HepG2 (cell line): Measurements from ENCODE around the gene CCDC154. TPM values are rescaled to one million over a fixed set of nuclear protein-coding genes. Genes with fewer than 3 reads are reported as not detected.

Source experiments
- ATAC-seq: fragments of 200-7000 bp; cut with Tn5 transposase; 3 replicates; pipeline ENCODE4 v1.9.1; 2020; ENCODE audit warnings: mild to moderate bottlenecking, moderate library complexity
- BruUV-seq: library from RNA; stranded (reverse); fragments of 400-500 nt; replicated peaks from 2 replicates; lab custom pipeline; 2021; lab: Mats Ljungman, UMichigan
- CTCF ChIA-PET: fragments of 300-600 bp; formaldehyde crosslinking; extraction: SDS; loops from one replicate; lab custom pipeline; 2021; ENCODE audit warnings: low total read pairs, inconsistent platforms, low intra/inter-chr PET ratio; lab: Yijun Ruan, JAX
- POLR2A ChIA-PET: fragments of 350-600 bp; sonication (Branson Sonifier 250); formaldehyde crosslinking; loops from one replicate; lab custom pipeline; 2020; ENCODE audit warnings: antibody characterized with exemption, inconsistent platforms; lab: Yijun Ruan, JAX
- DNase-seq: peaks from one replicate; pipeline ENCODE4 v3.0.0-alpha.2; 2015; ENCODE audit warnings: low spot score
- FAIRE-seq: peaks from 3 replicates; lab custom pipeline; 2011; peaks lifted over from hg19 to GRCh38; lab: Jason Lieb, UNC
- H2AFZ ChIP-seq: one replicate; pipeline ENCODE4 v1.6.1; 2011; ENCODE audit warnings: low read length, inconsistent platforms
- H3K27ac ChIP-seq: fragments of 300-600 bp; 3 replicates; pipeline ENCODE4 v1.8.0; 2011; ENCODE audit warnings: mixed run types, mild to moderate bottlenecking, mixed read lengths, low read length, inconsistent platforms; ENCODE audit not compliant: insufficient read depth; ENCODE audit errors: extremely low read length
- H3K27me3 ChIP-seq, 2 experiments: fragments of 200-600 bp in 1 of 2; 2 replicates in 1 of 2; 3 replicates in 1 of 2; pipeline versions ENCODE4 v1.6.0 to v1.8.0; 2011; ENCODE audit warnings: low read length in 2 of 2, mild to moderate bottlenecking in 2 of 2, moderate library complexity in 2 of 2, inconsistent platforms in 1 of 2; ENCODE audit not compliant: insufficient read depth in 2 of 2, control insufficient read depth in 1 of 2
- H3K36me3 ChIP-seq, 2 experiments: fragments of 200-600 bp in 1 of 2; replicated peaks in 1 of 2; 2 replicates in 1 of 2; 3 replicates in 1 of 2; pipeline versions ENCODE4 v1.5.1 to v1.8.0; 2011; ENCODE audit warnings: low read length in 2 of 2, inconsistent platforms in 1 of 2; ENCODE audit not compliant: insufficient read depth in 2 of 2, control insufficient read depth in 1 of 2
- H3K4me1 ChIP-seq: 2 replicates; pipeline ENCODE4 v1.5.1; 2012; ENCODE audit warnings: low read length, inconsistent platforms; ENCODE audit not compliant: insufficient read depth
- H3K4me2 ChIP-seq: 2 replicates; pipeline ENCODE4 v1.6.0; 2011; ENCODE audit warnings: low read depth, low read length, inconsistent platforms
- H3K4me3 ChIP-seq, 3 experiments: fragments of 200-600 bp in 1 of 3; sonication (generic), shearing (Covaris generic) in 1 of 3; replicated peaks in 1 of 3; 2 replicates each; pipeline ENCODE4 v1.5.1; 2011 to 2016; ENCODE audit warnings: low read length in 3 of 3, inconsistent platforms in 2 of 3, low read depth in 2 of 3, mild to moderate bottlenecking in 2 of 3, control low read depth in 1 of 3, mixed read lengths in 1 of 3; ENCODE audit not compliant: insufficient read depth in 1 of 3
- H3K79me2 ChIP-seq: one replicate; pipeline ENCODE4 v1.6.1; 2011; ENCODE audit warnings: low read length, inconsistent platforms; ENCODE audit not compliant: insufficient read depth
- H3K9ac ChIP-seq: 2 replicates; pipeline ENCODE4 v1.6.0; 2011; ENCODE audit warnings: mild to moderate bottlenecking, low read depth, low read length, inconsistent platforms; ENCODE audit not compliant: insufficient read depth
- H3K9me3 ChIP-seq: 2 replicates; pipeline ENCODE4 v1.5.1; 2012; ENCODE audit warnings: mild to moderate bottlenecking, low read length
- H4K20me1 ChIP-seq: 2 replicates; pipeline ENCODE4 v1.6.0; 2011; ENCODE audit warnings: inconsistent platforms, mild to moderate bottlenecking, low read length, moderate library complexity; ENCODE audit not compliant: insufficient read depth
- ARID4A ChIP-seq: sonication (generic); formaldehyde crosslinking; IDR thresholded peaks from 2 replicates; pipeline ENCODE4 v1.5.0; 2020; ENCODE audit warnings: mild to moderate bottlenecking, missing genetic modification reagents, borderline replicate concordance
- HCFC1 ChIP-seq: fragments of 150-350 bp; IDR thresholded peaks from 2 replicates; pipeline ENCODE4 v1.6.1; 2014; ENCODE audit warnings: low read depth, low read length
- HMGA1 ChIP-seq: sonication (generic); formaldehyde crosslinking; conservative IDR thresholded peaks from 2 replicates; pipeline ENCODE4 v1.4.0; 2020; ENCODE audit warnings: missing genetic modification reagents
- MAZ ChIP-seq, 2 experiments: sonication (generic) in 1 of 2; formaldehyde crosslinking in 1 of 2; IDR thresholded peaks; 2 replicates each; pipeline versions ENCODE4 v1.5.0 to v1.6.1; 2012 to 2020; ENCODE audit warnings: low read depth in 2 of 2, mild to moderate bottlenecking in 2 of 2, borderline replicate concordance in 1 of 2, improper control_type of control experiment in 1 of 2, low read length in 1 of 2, missing genetic modification reagents in 1 of 2, moderate library complexity in 1 of 2
- NRL ChIP-seq: sonication (generic); formaldehyde crosslinking; IDR thresholded peaks from 2 replicates; pipeline ENCODE4 v1.5.0; 2020; ENCODE audit warnings: missing genetic modification reagents, mild to moderate bottlenecking, moderate library complexity, borderline replicate concordance
- XRCC5 ChIP-seq: fragments of 200-400 bp; formaldehyde crosslinking; optimal IDR thresholded peaks from 2 replicates; pipeline ENCODE3; 2017; ENCODE audit warnings: mild to moderate bottlenecking, low read length
- ZNF121 ChIP-seq: sonication (generic); formaldehyde crosslinking; IDR thresholded peaks from 2 replicates; pipeline ENCODE4 v1.5.0; 2020; ENCODE audit warnings: mild to moderate bottlenecking, missing genetic modification reagents
- ZNF136 ChIP-seq: sonication (generic); formaldehyde crosslinking; IDR thresholded peaks from 2 replicates; pipeline ENCODE4 v1.8.1; 2022; ENCODE audit warnings: low read depth, mild to moderate bottlenecking, moderate library complexity, missing genetic modification reagents
- ZNF280B ChIP-seq: sonication (generic); formaldehyde crosslinking; IDR thresholded peaks from 2 replicates; pipeline ENCODE4 v1.5.0; 2020; ENCODE audit warnings: missing genetic modification reagents, mild to moderate bottlenecking, borderline replicate concordance
- ZNF766 ChIP-seq: sonication (generic); formaldehyde crosslinking; IDR thresholded peaks from 2 replicates; pipeline ENCODE4 v1.5.0; 2020; ENCODE audit warnings: missing genetic modification reagents, borderline replicate concordance
- WGBS: methylation state at CpG from one replicate; pipeline ENCODE4 v1.1.6; 2017; ENCODE audit warnings: low lambda C conversion rate; 5-methylcytosine and 5-hydroxymethylcytosine counted together
- in situ Hi-C: cut with HindIII; loops from 2 replicates; pipeline ENCODE4 v1.10.0; 2017; ENCODE audit warnings: low pct_unique_long_range_greater_than_20kb; ENCODE audit not compliant: extremely low pct_ligation_motif_present
- intact Hi-C: fragments of 100-400 bp; cut with micrococcal nuclease; formaldehyde crosslinking; loops from one replicate; pipeline ENCODE4 v1.10.0; 2022; ENCODE audit not compliant: unreplicated experiment
- polyA plus RNA-seq, 8 experiments: library from polyadenylated mRNA; depleted of rRNA in 3 of 8; stranded (reverse) in 7 of 8; unstranded in 1 of 8; fragments of >200 nt; fragmentation: Illumina TruSeq in 4 of 8; extraction: Trizol in 4 of 8; gene quantifications; 2 replicates each; pipeline versions ENCODE4 v1.2.1 to v1.2.3, GENCODE V29; 2011 to 2016; ENCODE audit warnings: low read depth in 4 of 8, missing spikeins in 1 of 8, mixed read lengths in 1 of 8; ENCODE audit not compliant: insufficient read depth in 1 of 8
- total RNA-seq, 5 experiments: library from RNA; depleted of rRNA; stranded (reverse); fragments of >200 nt; fragmentation: Illumina TruSeq; extraction: Trizol; gene quantifications; 2 replicates each; pipeline ENCODE4 v1.2.3, GENCODE V29; 2016; ENCODE audit warnings: low read depth in 1 of 5

CCDC154 gene
- total and polyA plus RNA-seq, 2 of the 13 experiments (the other 11 are each of a cell fraction or from before 2014, with no cell fraction given), result 0.92 to 1.5 TPM

- H3K9ac ChIP-seq, result peak overlapping the region; percentile 96
- intact Hi-C loops, result no loop called here
- H3K79me2 ChIP-seq, result peaks cover 3% of the 10 kb centered on the region
- BruUV-seq, result TSS peak; percentile 93
- no peak overlapping the region for H2AFZ ChIP-seq
- H3K9me3 ChIP-seq, result no peaks in the 10 kb centered on the region
- ATAC-seq (no peak; the same call in 2 of the 3 replicates), DNase-seq (no peak), FAIRE-seq (no peak)
- H4K20me1 ChIP-seq, result no peaks in the 10 kb centered on the region
- in situ Hi-C loops, result no loop called here
- ChIA-PET CTCF (no interaction called here), POLR2A (interaction anchor here (0.6 to 2.2 kb wide), 6 partner anchors 10 to 214 kb away, joined by 3 to 6 read pairs (median 4); partner anchors contain the start of gene MAPK8IP3)
- WGBS, result 92% methylated on average over 23 of the region's 23 CpGs
- H3K4me1 ChIP-seq, result peaks cover 30% of the 10 kb centered on the region
- peaks cover 2 to 16% of the 10 kb centered on the region in 2 experiments; a peak in 2 of 5 replicates for H3K27me3 ChIP-seq
- peak overlapping the region in 2 of 3 experiments; percentile 52 to 66; a peak in 4 of 6 replicates for H3K4me3 ChIP-seq
- H3K36me3 ChIP-seq, result peaks cover 2 to 10% of the 10 kb centered on the region in 2 experiments; a peak in 2 of 5 replicates
- H3K4me2 ChIP-seq, result peak overlapping the region; percentile 87
- peak overlapping the region; percentile 87 for H3K27ac ChIP-seq
- TF ChIP-seq ZNF136 (CRISPR knock-in tag) (0 out of 2 replicates have a peak, but pooled peaks have one; percentile 10), ARID4A (CRISPR knock-in tag) (no peak), ZNF280B (0 out of 2 replicates have a peak, but pooled peaks have one; percentile 17), NRL (CRISPR knock-in tag) (0 out of 2 replicates have a peak, but pooled peaks have one; percentile 49), XRCC5 (no peak), MAZ (IDR thresholded peaks at IDR 0.05; ENCODE audit: borderline replicate concordance, low read depth, low read length) (no peak), MAZ (CRISPR knock-in tag; IDR thresholded peaks at IDR 0.05; ENCODE audit: low read depth) (peak; percentile 18; the same call in 1 of the 2 replicates), HCFC1 (no peak), ZNF766 (no peak; the same call in 1 of the 2 replicates), ZNF121 (CRISPR knock-in tag) (peak; percentile 64; the same call in 1 of the 2 replicates), HMGA1 (no peak)
Measured at GRCh38 chr16:1492082-1492922, 47.9 kb upstream of the CCDC154 start.
